GM23248 (cell line): ENCODE measurements around the gene CES4A. TPM values are rescaled to one million over a fixed set of nuclear protein-coding genes. Genes with fewer than 3 reads are reported as not detected.
"Not testable (repeated sequence)": the region's sequence is repeated elsewhere in the genome, so short reads cannot be mapped to it uniquely, and the experiment has no call there.

ENCODE experiments used
- DNase-seq: peaks from one replicate; pipeline ENCODE4 v3.0.0-alpha.2; 2015
- H2AFZ ChIP-seq: fragments of 200-600 bp; sonication (generic); 2 replicates; pipeline ENCODE4 v1.6.1; 2016; ENCODE audit warnings: antibody characterized with exemption
- H3F3A ChIP-seq: fragments of 200-600 bp; sonication (generic); 2 replicates; pipeline ENCODE4 v1.6.1; 2016; ENCODE audit warnings: mild to moderate bottlenecking, antibody characterized with exemption, mixed run types; ENCODE audit not compliant: insufficient read depth
- H3K27ac ChIP-seq: fragments of 200-600 bp; sonication (generic); 2 replicates; pipeline ENCODE4 v1.5.1; 2016; ENCODE audit warnings: mild to moderate bottlenecking
- H3K27me3 ChIP-seq: fragments of 200-600 bp; sonication (generic); replicated peaks from 2 replicates; pipeline ENCODE4 v1.6.1; 2016; ENCODE audit warnings: mild to moderate bottlenecking; ENCODE audit not compliant: insufficient read depth
- H3K36me3 ChIP-seq: fragments of 200-600 bp; sonication (generic); 2 replicates; pipeline ENCODE4 v1.6.1; 2016; ENCODE audit warnings: low read depth, mild to moderate bottlenecking
- H3K4me1 ChIP-seq: fragments of 200-600 bp; sonication (generic); 2 replicates; pipeline ENCODE4 v1.6.1; 2016; ENCODE audit warnings: mild to moderate bottlenecking; ENCODE audit not compliant: insufficient read depth
- H3K4me2 ChIP-seq: fragments of 200-600 bp; sonication (generic); one replicate; pipeline ENCODE4 v1.6.1; 2016; ENCODE audit warnings: mild to moderate bottlenecking; ENCODE audit not compliant: unreplicated experiment
- H3K4me3 ChIP-seq: fragments of 200-600 bp; sonication (generic); 2 replicates; pipeline ENCODE4 v1.5.1; 2016; ENCODE audit warnings: mild to moderate bottlenecking
- H3K79me2 ChIP-seq: fragments of 200-600 bp; sonication (generic); 2 replicates; pipeline ENCODE4 v1.6.1; 2016; ENCODE audit warnings: mild to moderate bottlenecking; ENCODE audit not compliant: insufficient read depth
- H3K9ac ChIP-seq: fragments of 200-600 bp; sonication (generic); 2 replicates; pipeline ENCODE4 v1.6.1; 2016; ENCODE audit warnings: mild to moderate bottlenecking
- H3K9me2 ChIP-seq: fragments of 200-600 bp; sonication (generic); 2 replicates; pipeline ENCODE4 v1.6.1; 2016; ENCODE audit warnings: mixed run types, mild to moderate bottlenecking, moderate library complexity; ENCODE audit not compliant: insufficient read depth
- H3K9me3 ChIP-seq: fragments of 200-600 bp; sonication (generic); one replicate; pipeline ENCODE4 v1.6.1; 2017; ENCODE audit warnings: low read depth
- H4K20me1 ChIP-seq: fragments of 200-600 bp; sonication (generic); 2 replicates; pipeline ENCODE4 v1.6.0; 2016; ENCODE audit not compliant: insufficient read depth
- EZH2 ChIP-seq: fragments of 200-600 bp; sonication (generic); IDR thresholded peaks from 2 replicates; pipeline ENCODE4 v1.6.1; 2018; ENCODE audit warnings: antibody characterized with exemption, mild to moderate bottlenecking; ENCODE audit not compliant: insufficient read depth, poor library complexity, severe bottlenecking
- EZH2phosphoT487 ChIP-seq: fragments of 200-600 bp; sonication (generic); IDR thresholded peaks from 2 replicates; pipeline ENCODE4 v1.6.1; 2018; ENCODE audit warnings: antibody characterized with exemption, moderate library complexity, mild to moderate bottlenecking, low read depth; ENCODE audit not compliant: insufficient read depth
- WGBS, 2 experiments: methylation state at CpG; one replicate each; pipeline ENCODE4 v1.1.6; 2015 to 2017; ENCODE audit warnings: low lambda C conversion rate in 2 of 2, low coverage in 1 of 2; ENCODE audit errors: missing lambda C conversion rate in 2 of 2; 5-methylcytosine and 5-hydroxymethylcytosine counted together
- in situ Hi-C: fragments of 300-500 bp; cut with MboI; formaldehyde crosslinking; loops from 2 replicates; pipeline ENCODE4 v1.15.0; 2020
- polyA plus RNA-seq: library from polyadenylated mRNA; unstranded; fragments of >200 nt; fragmentation: Nextera tagmentation; extraction: Ambion mirVana; gene quantifications from 2 replicates; pipeline ENCODE4 v1.2.1, GENCODE V29; 2016
- total RNA-seq: library from RNA; depleted of rRNA; stranded (reverse); fragments of >200 nt; shearing (Covaris generic); gene quantifications from 2 replicates; pipeline ENCODE4 v1.2.3, GENCODE V29; 2014

Gene CES4A
- total and polyA plus RNA-seq, 2 experiments from 2014 or later = 4.5 to 5.0 TPM

DNA sequence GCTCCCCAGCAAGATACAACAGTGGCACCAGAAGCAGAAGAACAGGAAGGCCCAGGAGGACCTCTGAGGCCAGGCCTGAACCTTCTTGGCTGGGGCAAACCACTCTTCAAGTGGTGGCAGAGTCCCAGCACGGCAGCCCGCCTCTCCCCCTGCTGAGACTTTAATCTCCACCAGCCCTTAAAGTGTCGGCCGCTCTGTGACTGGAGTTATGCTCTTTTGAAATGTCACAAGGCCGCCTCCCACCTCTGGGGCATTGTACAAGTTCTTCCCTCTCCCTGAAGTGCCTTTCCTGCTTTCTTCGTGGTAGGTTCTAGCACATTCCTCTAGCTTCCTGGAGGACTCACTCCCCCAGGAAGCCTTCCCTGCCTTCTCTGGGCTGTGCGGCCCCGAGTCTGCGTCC is 15.4 kb upstream of the CES4A start:
- 91% methylated on average over 9 of the region's 9 CpGs for WGBS, 2 experiments
- peaks cover 8% of the 10 kb centered on the region; the same call in 1 of the 2 replicates for H3K4me1 ChIP-seq

DNA sequence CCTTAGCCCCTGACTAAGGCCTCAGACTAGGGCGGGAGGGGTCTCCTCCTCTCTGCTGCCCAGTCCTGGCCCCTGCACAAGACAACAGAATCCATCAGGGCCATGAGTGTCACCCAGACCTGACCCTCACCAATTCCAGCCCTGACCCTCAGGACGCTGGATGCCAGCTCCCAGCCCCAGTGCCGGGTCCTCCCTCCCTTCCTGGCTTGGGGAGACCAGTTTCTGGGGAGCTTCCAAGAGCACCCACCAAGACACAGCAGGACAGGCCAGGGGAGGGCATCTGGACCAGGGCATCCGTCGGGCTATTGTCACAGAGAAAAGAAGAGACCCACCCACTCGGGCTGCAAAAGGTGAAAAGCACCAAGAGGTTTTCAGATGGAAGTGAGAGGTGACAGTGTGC is 14.7 kb upstream of the CES4A start:
- Histone ChIP-seq H3K27me3 (no peaks in the 10 kb centered on the region), H3K9me2 (no peaks in the 10 kb centered on the region), H3K36me3 (no peaks in the 10 kb centered on the region), H3K4me1 (peaks cover 11% of the 10 kb centered on the region), H4K20me1 (no peaks in the 10 kb centered on the region), H2AFZ (no peak overlapping the region), H3K79me2 (no peaks in the 10 kb centered on the region), H3F3A (peaks cover 14% of the 10 kb centered on the region; the same call in 1 of the 2 replicates), H3K9me3 (no peaks in the 10 kb centered on the region), H3K27ac (no peak overlapping the region), H3K9ac (no peak overlapping the region), H3K4me2 (no peak overlapping the region), H3K4me3 (no peak overlapping the region)
- WGBS, 2 experiments = 91% methylated on average over 6 of the region's 6 CpGs
- DNase-seq = no peak
- in situ Hi-C loops = loop anchor here (25.0 kb wide), 1 partner anchor 189 kb away; the partner anchor contains the start of genes B3GNT9, FBXL8, HSF4 and NOL3
- TF ChIP-seq EZH2phosphoT487 = no peak
- TF ChIP-seq EZH2 = no peak

More for the DNA sequence above, 15.4 kb upstream of the CES4A start:
- no peak overlapping the region for H3K4me2 ChIP-seq
- in situ Hi-C loops = loop anchor here (25.0 kb wide), 1 partner anchor 189 kb away; the partner anchor contains the start of genes B3GNT9, FBXL8, HSF4 and NOL3
- H4K20me1 ChIP-seq = no peaks in the 10 kb centered on the region
- H3K4me3 ChIP-seq = no peak overlapping the region
- no peak overlapping the region for H2AFZ ChIP-seq
- no peaks in the 10 kb centered on the region for H3K9me3 ChIP-seq
- H3K27ac ChIP-seq = no peak overlapping the region
- H3K9ac ChIP-seq = no peak overlapping the region
- no peaks in the 10 kb centered on the region for H3K9me2 ChIP-seq
- H3K36me3 ChIP-seq = no peaks in the 10 kb centered on the region
- no peaks in the 10 kb centered on the region for H3K79me2 ChIP-seq
- no peaks in the 10 kb centered on the region for H3K27me3 ChIP-seq
- TF ChIP-seq EZH2phosphoT487 = no peak
- TF ChIP-seq EZH2 = no peak
- no peak for DNase-seq
- H3F3A ChIP-seq = peaks cover 10% of the 10 kb centered on the region; the same call in 1 of the 2 replicates

DNA sequence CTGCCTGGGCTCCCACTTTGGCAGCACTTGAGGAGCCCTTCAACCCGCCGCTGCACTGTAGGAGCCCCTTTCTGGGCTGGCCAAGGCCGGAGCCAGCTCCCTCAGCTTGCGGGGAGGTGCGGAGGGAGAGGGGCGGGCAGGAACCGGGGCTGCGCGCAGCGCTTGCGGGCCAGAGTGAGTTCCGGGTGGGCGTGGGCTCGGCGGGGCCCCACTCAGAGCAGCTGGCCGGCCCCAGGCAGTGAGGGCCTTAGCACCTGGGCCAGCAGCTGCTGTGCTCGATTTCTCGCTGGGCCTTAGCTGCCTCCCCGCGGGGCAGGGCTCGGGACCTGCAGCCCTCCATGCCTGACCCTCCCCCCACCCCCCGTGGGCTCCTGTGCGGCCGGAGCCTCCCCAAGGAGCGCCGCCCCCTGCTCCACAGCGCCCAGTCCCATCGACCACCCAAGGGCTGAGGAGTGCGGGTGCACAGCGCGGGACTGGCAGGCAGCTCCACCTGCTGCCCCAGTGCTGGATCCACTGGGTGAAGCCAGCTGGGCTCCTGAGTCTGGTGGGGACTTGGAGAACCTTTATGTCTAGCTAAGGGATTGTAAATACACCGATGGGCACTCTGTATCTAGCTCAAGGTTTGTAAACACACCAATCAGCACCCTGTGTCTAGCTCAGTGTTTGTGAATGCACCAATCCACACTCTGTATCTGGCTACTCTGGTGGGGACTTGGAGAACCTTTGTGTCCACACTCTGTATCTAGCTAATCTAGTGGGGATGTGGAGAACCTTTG is 14.0 kb upstream of the CES4A start:
- H3K4me3 ChIP-seq, H2AFZ ChIP-seq, H3K27me3 ChIP-seq, DNase-seq, H3K79me2 ChIP-seq, H3K27ac ChIP-seq, H3K9me3 ChIP-seq, H3K36me3 ChIP-seq, H3K4me2 ChIP-seq, H4K20me1 ChIP-seq, H3K9ac ChIP-seq, H3K9me2 ChIP-seq: not testable (repeated sequence)
- Histone ChIP-seq H3F3A (peaks cover 14% of the 10 kb centered on the region; the same call in 1 of the 2 replicates), H3K4me1 (peaks cover 17% of the 10 kb centered on the region)
- WGBS, 2 experiments = 90 to 92% methylated on average over 10 to 32 of the region's 32 CpGs
- in situ Hi-C loops = loop anchor here (25.0 kb wide), 1 partner anchor 188 kb away; the partner anchor contains the start of genes B3GNT9, FBXL8, HSF4 and NOL3

DNA sequence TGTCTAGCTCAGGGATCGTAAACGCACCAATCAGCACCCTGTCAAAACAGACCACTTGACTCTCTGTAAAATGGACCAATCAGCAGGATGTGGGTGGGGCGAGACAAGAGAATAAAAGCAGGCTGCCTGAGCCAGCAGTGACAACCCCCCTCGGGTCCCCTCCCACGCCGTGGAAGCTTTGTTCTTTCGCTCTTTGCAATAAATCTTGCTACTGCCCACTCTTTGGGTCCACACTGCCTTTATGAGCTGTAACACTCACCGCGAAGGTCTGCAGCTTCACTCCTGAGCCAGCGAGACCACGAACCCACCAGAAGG is 13.5 kb upstream of the CES4A start:
- H3K9ac ChIP-seq, H2AFZ ChIP-seq, H3K36me3 ChIP-seq, H3K4me2 ChIP-seq, H3K9me2 ChIP-seq, DNase-seq, H3K4me3 ChIP-seq, H3K27me3 ChIP-seq, H3K27ac ChIP-seq, H3K79me2 ChIP-seq, H4K20me1 ChIP-seq, H3K9me3 ChIP-seq: not testable (repeated sequence)
- H3F3A ChIP-seq = peaks cover 14% of the 10 kb centered on the region; the same call in 1 of the 2 replicates
- H3K4me1 ChIP-seq = peaks cover 17% of the 10 kb centered on the region
- in situ Hi-C loops = loop anchor here (25.0 kb wide), 1 partner anchor 187 kb away; the partner anchor contains the start of genes B3GNT9, FBXL8, HSF4 and NOL3
- whole genome bisulfite sequencing, 2 experiments = 65 to 75% methylated on average over 11 of the region's 11 CpGs
